ENCODE results near the gene FHOD3.

The FHOD3 gene

DNA sequence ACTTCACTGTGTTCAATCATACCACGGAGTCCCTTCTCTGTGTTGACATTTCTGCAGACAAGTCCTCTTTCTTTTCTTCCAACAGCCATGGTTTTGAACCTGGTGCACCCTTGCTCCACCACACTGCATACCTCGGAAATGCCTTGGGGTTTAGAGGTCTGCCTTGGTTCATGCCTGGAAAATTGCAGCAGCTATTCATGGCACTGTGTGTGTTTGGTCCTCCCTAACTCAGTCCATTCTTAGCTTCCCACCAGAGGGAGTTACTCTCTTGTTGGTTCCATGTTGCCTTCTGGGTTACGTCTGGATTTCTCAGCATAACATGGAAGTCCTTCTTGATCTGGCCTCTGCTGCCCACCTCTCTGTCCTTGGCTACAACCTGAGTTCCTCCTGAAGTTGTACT is 206.0 kb downstream of the FHOD3 start:
- Histone ChIP-seq H3K79me2 (ENCODE audit: low read length) (no peaks in the 10 kb centered on the region), H4K20me1 (ENCODE audit: insufficient read depth, low read length) (no peaks in the 10 kb centered on the region), H3K9ac (ENCODE audit: low read length) (no peak overlapping the region), H3K27me3 (replicated peaks; ENCODE audit: insufficient read depth, low read length) (no peaks in the 10 kb centered on the region), H3K4me2 (ENCODE audit: low read depth, low read length) (no peak overlapping the region), H3K9me3 (replicated peaks; ENCODE audit: insufficient read depth, low read length) (no peaks in the 10 kb centered on the region), H3K27ac (ENCODE audit: low read length) (no peak overlapping the region), H3K36me3 (replicated peaks; ENCODE audit: insufficient read depth, low read length) (no peaks in the 10 kb centered on the region), H3K4me1 (ENCODE audit: low read length) (no peaks in the 10 kb centered on the region), H3K9me2 (replicated peaks; ENCODE audit: insufficient read depth, low read length) (no peaks in the 10 kb centered on the region), H2AFZ (ENCODE audit: low read length) (no peak overlapping the region), H3F3A (ENCODE audit: insufficient read depth, low read length) (no peaks in the 10 kb centered on the region), H3K4me3 (ENCODE audit: low read length) (no peak overlapping the region)
- no peak for TF ChIP-seq EZH2phosphoT487 (IDR thresholded peaks at IDR 0.05; ENCODE audit: low read length)
- TF ChIP-seq EZH2 (optimal IDR thresholded peaks at IDR 0.05; ENCODE audit: low read depth, low read length), result no peak
- TF ChIP-seq, protein P1, sequence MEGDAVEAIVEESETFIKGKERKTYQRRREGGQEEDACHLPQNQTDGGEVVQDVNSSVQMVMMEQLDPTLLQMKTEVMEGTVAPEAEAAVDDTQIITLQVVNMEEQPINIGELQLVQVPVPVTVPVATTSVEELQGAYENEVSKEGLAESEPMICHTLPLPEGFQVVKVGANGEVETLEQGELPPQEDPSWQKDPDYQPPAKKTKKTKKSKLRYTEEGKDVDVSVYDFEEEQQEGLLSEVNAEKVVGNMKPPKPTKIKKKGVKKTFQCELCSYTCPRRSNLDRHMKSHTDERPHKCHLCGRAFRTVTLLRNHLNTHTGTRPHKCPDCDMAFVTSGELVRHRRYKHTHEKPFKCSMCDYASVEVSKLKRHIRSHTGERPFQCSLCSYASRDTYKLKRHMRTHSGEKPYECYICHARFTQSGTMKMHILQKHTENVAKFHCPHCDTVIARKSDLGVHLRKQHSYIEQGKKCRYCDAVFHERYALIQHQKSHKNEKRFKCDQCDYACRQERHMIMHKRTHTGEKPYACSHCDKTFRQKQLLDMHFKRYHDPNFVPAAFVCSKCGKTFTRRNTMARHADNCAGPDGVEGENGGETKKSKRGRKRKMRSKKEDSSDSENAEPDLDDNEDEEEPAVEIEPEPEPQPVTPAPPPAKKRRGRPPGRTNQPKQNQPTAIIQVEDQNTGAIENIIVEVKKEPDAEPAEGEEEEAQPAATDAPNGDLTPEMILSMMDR (IDR thresholded peaks at IDR 0.05; ENCODE audit: low read length), result no peak
- no peak for DNase-seq

DNA sequence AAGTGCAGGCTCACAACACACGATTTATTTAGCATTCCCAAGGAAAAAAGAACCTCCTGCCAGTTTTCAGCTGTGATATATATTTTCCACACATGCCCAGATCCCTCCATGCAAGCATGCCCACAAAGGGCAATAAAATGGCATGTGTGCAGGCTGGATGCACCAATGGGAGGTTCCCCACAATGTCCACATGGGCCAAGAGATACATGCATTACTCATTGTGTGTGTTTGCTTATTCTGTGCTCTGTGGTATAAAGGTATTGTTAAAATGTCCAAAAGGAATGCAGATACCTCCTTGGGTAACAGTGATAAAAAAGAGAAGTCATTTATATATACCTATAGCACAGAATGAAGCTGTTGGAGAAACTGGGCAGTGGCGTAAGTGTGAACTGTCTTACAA is 207.4 kb downstream of the FHOD3 start:
- TF ChIP-seq EZH2phosphoT487 (IDR thresholded peaks at IDR 0.05; ENCODE audit: low read length) (no peak), EZH2 (optimal IDR thresholded peaks at IDR 0.05; ENCODE audit: low read depth, low read length) (no peak)
- TF ChIP-seq, protein P1 (IDR thresholded peaks at IDR 0.05; ENCODE audit: low read length), result no peak
- H3K79me2 ChIP-seq (ENCODE audit: low read length), result no peaks in the 10 kb centered on the region
- no peak overlapping the region for H3K9ac ChIP-seq (ENCODE audit: low read length)
- H3K4me1 ChIP-seq (ENCODE audit: low read length), result no peaks in the 10 kb centered on the region
- no peaks in the 10 kb centered on the region for H3K27me3 ChIP-seq (replicated peaks; ENCODE audit: insufficient read depth, low read length)
- no peak overlapping the region for H3K4me2 ChIP-seq (ENCODE audit: low read depth, low read length)
- no peaks in the 10 kb centered on the region for H3F3A ChIP-seq (ENCODE audit: insufficient read depth, low read length)
- no peak overlapping the region for H3K4me3 ChIP-seq (ENCODE audit: low read length)
- H4K20me1 ChIP-seq (ENCODE audit: insufficient read depth, low read length), result no peaks in the 10 kb centered on the region
- no peaks in the 10 kb centered on the region for H3K9me3 ChIP-seq (replicated peaks; ENCODE audit: insufficient read depth, low read length)
- no peaks in the 10 kb centered on the region for H3K9me2 ChIP-seq (replicated peaks; ENCODE audit: insufficient read depth, low read length)
- H2AFZ ChIP-seq (ENCODE audit: low read length), result no peak overlapping the region
- H3K27ac ChIP-seq (ENCODE audit: low read length), result no peak overlapping the region
- no peak for DNase-seq
- no peaks in the 10 kb centered on the region for H3K36me3 ChIP-seq (replicated peaks; ENCODE audit: insufficient read depth, low read length)

DNA sequence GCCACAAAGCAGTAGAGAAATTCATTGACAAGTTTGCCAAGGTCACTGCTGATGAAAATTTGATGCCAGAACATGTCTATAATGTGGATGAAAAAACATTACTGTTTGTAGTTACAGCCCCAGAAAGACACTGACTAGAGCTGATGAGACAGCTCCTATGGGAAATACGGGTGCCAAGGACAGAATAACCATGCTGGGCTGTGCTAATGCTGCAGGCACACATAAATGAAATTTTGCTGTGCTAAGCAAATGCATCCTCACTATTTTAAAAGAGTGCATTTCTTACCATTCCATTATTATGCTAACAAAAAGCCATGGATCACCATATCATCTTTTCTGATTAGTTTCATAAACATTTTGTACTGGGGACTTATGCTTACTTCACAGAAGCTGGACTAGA is 208.2 kb downstream of the FHOD3 start:
- no peaks in the 10 kb centered on the region for H3K4me1 ChIP-seq (ENCODE audit: low read length)
- H3K9me2 ChIP-seq (replicated peaks; ENCODE audit: insufficient read depth, low read length), result no peaks in the 10 kb centered on the region
- H3K4me2 ChIP-seq (ENCODE audit: low read depth, low read length), result no peak overlapping the region
- H3K9ac ChIP-seq (ENCODE audit: low read length), result no peak overlapping the region
- TF ChIP-seq, protein P1 (IDR thresholded peaks at IDR 0.05; ENCODE audit: low read length), result no peak
- TF ChIP-seq EZH2 (optimal IDR thresholded peaks at IDR 0.05; ENCODE audit: low read depth, low read length) (no peak), EZH2phosphoT487 (IDR thresholded peaks at IDR 0.05; ENCODE audit: low read length) (no peak)
- H3K4me3 ChIP-seq (ENCODE audit: low read length), result no peak overlapping the region
- H3K27ac ChIP-seq (ENCODE audit: low read length), result no peak overlapping the region
- no peak overlapping the region for H2AFZ ChIP-seq (ENCODE audit: low read length)
- no peaks in the 10 kb centered on the region for H4K20me1 ChIP-seq (ENCODE audit: insufficient read depth, low read length)
- no peaks in the 10 kb centered on the region for H3K9me3 ChIP-seq (replicated peaks; ENCODE audit: insufficient read depth, low read length)
- H3K36me3 ChIP-seq (replicated peaks; ENCODE audit: insufficient read depth, low read length), result no peaks in the 10 kb centered on the region
- no peaks in the 10 kb centered on the region for H3K27me3 ChIP-seq (replicated peaks; ENCODE audit: insufficient read depth, low read length)
- H3F3A ChIP-seq (ENCODE audit: insufficient read depth, low read length), result no peaks in the 10 kb centered on the region
- DNase-seq, result no peak
- no peaks in the 10 kb centered on the region for H3K79me2 ChIP-seq (ENCODE audit: low read length)

All from MM.1S (cell line).